ENCODE measurements around the gene FAM153A.
"Not testable (repeated sequence)": the region's sequence is repeated elsewhere in the genome, so short reads cannot be mapped to it uniquely, and the experiment has no call there.

FAM153A gene

DNA sequence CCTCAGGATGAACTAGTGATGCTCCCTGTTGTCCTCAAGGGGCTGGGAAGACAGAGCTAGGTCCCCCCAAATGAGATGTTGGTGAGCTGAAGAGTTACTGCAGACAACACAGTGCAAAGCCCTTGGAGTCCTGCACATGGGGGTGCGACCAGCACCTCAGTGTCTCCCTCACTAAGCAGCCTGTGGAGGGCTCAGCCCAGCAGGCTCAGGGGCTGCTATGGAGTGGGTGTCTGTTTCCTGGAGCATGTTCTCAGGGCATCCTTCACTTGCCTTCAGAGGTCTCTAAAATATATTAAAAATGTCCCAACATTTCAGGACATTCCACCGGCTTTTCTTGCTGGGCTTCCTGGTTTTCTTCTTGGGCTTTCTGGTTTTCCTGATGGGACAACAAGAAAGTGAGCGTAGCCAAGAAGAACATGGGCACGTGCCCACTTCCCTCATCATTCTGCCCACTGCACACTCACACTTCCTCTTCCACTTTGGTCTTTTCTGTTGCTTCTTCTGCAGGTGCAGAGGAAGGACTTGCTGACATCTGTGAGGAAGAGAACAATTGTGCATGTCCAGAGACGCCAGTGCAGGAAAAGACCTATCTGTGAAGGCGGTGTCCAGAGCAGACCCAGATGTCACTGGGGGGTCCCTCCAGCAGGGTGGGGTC, 58.7 kb downstream of the FAM153A start:
- DNase-seq = not testable (repeated sequence)

DNA sequence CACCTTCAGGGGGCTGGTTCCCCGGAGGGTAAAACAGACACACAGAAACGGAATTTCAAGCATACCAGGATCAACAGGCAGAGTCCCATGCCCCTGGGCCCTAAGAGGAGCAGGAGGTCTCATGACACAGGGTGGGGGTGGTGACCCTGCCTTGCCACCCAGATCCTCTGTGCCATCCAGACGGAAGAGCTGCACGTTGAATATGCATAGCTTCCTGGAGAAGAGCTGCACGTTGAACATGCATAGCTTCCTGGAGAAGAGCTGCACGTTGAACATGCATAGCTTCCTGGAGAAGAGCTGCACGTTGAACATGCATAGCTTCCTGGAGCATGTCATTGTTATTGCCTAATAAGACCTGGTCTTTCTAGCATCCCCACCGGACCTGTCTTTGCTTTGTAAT, 59.9 kb downstream of the FAM153A start:
- DNase-seq = not testable (repeated sequence)

DNA sequence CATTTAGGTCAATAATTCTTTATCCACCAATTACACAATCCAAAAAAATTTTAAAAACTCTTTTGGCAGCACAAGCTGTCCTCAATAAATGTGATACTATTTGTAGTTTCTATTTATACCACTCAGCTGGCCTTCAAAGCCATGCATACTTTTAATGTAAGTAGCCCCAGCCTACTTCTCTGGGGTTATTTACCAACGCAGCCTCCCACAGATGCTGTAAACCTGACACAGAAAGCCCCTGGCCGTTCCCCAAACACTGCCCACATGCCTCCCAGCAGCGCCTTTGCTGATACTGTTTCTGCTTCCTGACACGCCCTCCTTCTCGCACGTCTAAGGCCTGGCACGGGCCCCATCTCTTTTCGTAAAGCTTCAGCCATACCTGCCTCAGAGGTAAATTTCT, 62.7 kb downstream of the FAM153A start:
- DNase-seq = not testable (repeated sequence)

DNA sequence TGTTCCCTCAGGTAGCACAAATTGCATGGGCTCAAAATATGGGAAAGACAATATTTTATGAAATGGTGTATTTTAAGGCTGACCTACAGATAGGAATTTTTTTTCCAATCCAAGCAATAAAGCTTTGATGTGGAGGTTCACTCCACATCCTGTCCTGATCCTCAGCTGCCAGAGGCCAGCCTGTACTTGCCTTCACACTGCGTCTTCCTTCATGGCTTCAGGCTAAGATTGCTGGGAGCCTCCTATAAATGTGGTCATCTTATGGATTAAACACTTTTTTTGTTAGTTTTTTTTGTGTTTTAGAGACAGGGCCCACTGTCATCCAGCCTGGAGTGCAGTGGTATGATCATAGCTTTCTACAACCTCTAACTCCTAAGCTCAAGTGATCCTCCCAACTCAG, 67.3 kb downstream of the FAM153A start:
- DNase-seq = not testable (repeated sequence)

DNA sequence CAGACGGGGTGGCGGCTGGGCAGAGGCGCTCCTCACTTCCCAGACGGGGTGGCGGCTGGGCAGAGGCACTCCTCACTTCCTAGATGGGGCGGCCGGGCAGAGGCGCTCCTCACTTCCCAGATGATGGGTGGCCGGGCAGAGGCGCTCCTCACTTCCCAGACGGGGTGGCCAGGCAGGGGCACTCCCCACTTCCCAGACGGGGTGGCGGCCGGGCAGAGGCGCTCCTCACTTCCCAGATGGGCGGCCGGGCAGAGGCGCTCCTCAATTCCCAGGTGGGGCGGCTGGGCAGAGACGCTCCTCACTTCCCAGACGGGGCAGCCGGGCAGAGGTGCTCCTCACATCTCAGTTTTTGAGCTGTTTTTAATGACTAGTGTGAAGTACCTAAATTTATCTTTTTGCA, 86.6 kb downstream of the FAM153A start:
- DNase-seq = not testable (repeated sequence)

DNA sequence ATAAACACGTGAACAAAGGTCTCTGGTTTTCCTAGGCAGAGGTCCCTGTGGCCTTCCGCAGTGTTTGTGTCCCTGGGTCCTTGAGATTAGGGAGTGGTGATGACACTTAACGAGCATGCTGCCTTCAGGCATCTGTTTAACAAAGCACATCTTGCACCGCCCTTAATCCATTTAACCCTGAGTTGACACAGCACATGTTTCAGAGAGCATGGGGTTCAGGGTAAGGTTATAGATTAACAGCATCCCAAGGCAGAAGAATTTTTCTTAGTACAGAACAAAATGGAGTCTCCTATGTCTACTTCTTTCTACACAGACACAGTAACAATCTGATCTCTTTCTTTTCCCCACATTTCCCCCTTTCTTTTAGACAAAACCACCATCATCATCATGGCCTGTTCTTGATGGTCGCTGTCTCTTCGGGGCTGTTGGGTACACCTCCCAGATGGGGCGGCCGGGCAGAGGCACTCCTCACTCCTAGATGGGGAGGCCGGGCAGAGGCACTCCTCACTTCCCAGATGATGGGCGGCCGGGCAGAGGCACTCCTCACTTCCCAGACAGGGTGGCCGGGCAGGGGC, 87.3 kb downstream of the FAM153A start:
- DNase-seq = not testable (repeated sequence)

DNA sequence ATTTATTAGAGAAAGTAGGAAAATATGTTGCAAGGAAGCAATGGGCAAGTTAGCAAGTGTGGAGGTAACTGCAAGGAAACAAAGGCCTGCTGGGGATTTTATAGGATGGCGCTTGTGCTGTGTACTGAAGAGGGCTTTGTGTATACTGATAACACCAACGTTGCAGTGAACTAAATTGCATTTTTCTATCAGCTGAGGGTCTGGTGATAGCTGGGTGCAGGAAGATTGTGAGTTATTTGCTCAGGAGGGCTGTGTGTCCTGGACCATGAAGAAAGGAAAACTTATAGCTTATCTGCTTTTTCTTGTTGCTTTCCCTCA, 88.2 kb downstream of the FAM153A start:
- DNase-seq = not testable (repeated sequence)

DNA sequence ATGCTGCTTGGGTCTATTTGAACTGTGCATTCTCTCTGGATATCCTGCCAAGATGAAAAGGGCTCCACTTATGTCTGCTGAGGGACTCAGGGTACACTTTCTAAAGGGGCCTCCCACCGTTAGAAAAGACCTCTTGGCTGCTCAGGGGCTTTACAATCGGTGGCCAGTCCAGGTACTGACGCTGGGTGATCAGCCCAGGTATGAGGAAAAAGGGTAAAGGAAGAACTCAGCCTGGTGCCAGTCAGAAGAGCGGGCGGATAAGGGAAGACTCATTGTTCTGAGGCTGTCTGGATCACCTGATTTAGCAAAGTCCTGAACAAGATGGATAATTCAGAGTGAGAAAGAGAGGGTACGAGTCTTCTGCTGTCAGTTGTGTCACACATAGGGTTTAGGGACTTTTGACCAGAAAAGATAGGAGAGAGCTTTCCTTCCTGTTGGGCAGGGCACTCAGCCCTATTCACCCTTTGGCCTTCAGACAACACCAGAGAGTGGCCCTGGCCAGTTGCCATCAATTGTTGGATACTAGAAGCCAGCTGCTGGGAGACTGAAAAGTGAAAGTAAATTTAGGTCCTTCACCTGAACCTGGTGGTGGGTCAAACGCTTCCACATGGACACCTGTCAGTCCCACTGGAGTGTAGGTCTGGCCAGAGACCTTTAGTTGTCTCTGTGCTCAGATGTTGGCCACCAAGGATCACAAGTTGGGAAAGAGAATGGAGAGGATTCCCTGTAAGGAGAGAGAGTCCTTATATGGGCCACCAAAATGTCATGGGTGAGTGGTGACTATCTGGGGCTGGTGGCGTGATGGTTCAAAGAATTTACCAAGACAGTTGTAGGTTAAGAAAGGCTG, 88.8 kb downstream of the FAM153A start:
- not testable (repeated sequence) for DNase-seq

DNA sequence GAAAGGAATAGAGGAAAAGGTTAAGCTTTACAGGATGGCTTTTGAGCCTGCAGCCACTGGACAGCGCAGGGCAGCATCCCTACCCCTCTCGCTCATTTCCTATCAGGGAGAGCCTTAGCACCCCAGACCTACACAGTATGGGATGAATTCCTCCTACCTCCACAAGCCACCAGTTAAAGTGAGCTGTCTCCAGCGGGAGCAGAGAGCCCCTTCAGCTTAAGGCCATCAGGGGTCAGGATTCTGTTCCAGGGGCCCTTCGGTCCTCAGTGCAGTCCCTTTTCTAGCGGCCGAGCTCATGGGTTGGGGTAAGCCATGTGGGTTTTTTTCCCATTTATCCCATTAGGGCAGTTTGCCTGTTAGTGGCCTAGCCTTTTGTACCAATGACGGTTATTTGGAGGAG, 89.7 kb downstream of the FAM153A start:
- DNase-seq = not testable (repeated sequence)

DNA sequence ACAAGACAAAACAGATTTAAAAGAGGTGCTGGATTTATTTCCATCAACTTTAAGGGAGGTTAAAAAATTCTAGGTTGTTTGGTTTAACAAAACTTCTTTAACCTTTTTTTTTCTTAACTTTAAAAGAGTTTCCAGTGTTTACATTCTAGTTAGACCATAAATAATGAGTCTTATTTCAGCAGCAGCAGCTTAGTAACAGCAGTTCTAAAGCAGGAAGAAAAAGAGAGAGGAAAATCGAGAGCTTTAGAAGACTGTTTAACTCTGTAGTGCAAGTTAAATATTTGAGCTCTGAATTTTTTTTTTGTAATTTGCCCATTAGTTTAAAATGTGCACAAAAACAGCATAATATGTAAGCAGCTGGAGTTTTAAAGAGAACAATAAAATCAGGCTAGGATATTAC, 90.2 kb downstream of the FAM153A start:
- DNase-seq = not testable (repeated sequence)

DNA sequence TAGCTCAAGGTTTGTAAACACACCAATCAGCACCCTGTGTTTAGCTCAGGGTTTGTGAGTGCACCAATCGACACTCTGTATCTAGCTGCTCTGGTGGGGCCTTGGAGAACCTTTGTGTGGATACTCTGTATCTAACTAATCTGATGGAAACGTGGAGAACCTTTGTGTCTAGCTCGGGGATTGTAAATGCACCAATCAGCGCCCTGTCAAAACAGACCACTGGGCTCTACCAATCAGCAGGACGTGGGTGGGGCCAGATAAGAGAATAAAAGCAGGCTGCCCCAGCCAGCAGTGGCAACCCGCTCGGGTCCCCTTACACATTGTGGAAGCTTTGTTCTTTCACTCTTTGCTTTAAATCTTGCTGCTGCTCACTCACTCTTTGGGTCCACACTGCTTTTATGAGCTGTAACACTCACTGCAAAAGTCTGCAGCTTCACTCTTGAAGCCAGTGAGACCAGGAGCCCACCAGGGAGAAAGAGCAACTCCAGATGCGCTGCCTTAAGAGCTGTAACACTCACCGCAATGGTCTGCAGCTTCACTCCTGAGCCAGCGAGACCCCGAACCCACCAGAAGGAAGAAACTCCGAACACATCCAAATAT, 93.6 kb downstream of the FAM153A start:
- DNase-seq = not testable (repeated sequence)

DNA sequence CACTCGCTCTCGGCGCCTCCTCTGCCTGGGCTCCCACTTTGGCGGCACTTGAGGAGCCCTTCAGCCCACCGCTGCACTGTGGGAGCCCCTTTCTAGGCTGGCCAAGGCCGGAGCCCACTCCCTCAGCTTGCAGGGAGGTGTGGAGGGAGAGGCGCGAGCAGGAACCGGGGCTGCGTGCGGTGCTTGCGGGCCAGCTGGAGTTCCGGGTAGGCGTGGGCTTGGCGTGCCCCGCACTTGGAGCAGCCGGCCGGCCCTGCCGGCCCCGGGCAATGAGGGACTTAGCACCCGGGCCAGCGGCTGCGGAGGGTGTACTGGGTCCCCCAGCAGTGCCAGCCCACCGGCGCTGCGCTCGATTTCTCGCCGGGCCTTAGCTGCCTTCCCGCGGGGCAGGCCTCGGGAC, 94.6 kb downstream of the FAM153A start:
- DNase-seq = not testable (repeated sequence)

DNA sequence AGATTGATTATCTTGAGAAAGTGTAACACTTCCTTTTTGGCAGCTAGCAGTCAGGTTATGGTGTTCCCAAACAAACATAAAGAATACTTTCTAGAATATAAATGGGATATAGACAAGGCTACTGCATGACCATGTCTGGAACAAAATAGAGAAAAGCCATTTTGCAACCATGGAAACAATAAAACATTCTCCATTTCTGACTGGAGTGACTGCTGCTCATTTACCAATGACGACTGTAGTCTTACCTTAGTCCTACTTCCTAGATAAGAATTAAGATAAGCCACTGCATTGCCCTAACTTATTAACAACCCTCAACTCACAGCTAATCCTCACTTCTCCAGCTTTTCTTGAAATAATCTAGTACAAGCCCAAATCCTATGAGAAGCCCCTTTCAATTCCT, 100.8 kb downstream of the FAM153A start:
- DNase-seq = not testable (repeated sequence)
